Endothelial cell of umbilical vein (primary cell): ENCODE data around the gene TMPRSS12. TPM values are rescaled to one million over a fixed set of nuclear protein-coding genes. Genes with fewer than 3 reads are reported as not detected.

Experiments used
- BruUV-seq: library from RNA; stranded (reverse); fragments of 400-500 nt; replicated peaks from 2 replicates; lab custom pipeline; 2021; lab: Mats Ljungman, UMichigan
- CTCF ChIA-PET: fragments of 300-600, 350-600 bp; sonication (Branson Sonifier 250); formaldehyde crosslinking; loops from one replicate; lab custom pipeline; 2021; ENCODE audit warnings: antibody characterized with exemption, inconsistent platforms; lab: Charles Lee
- POLR2A ChIA-PET: fragments of 300-600, 350-600 bp; sonication (Branson Sonifier 250); formaldehyde crosslinking; loops from one replicate; lab custom pipeline; 2021; ENCODE audit warnings: antibody characterized with exemption, inconsistent platforms; lab: Charles Lee
- DNase-seq: peaks from one replicate; pipeline ENCODE4 v3.0.0-alpha.2; 2011; ENCODE audit warnings: low read depth, low spot score
- FAIRE-seq: peaks from 2 replicates; lab custom pipeline; 2011; peaks lifted over from hg19 to GRCh38; lab: Jason Lieb, UNC
- H2AFZ ChIP-seq: 2 replicates; pipeline ENCODE4 v1.6.0; 2012; ENCODE audit warnings: low read depth, low read length, control low read depth, inconsistent platforms
- H3K27ac ChIP-seq: 2 replicates; pipeline ENCODE4 v1.5.1; 2011; ENCODE audit warnings: low read depth, mild to moderate bottlenecking, control low read depth, low read length, moderate library complexity; ENCODE audit not compliant: insufficient read depth
- H3K27me3 ChIP-seq, 2 experiments: 2 replicates each; pipeline versions ENCODE4 v1.6.0 to v1.6.1; 2011; ENCODE audit warnings: low read length in 2 of 2, mixed read lengths in 1 of 2; ENCODE audit not compliant: control insufficient read depth in 2 of 2, insufficient read depth in 2 of 2
- H3K36me3 ChIP-seq, 2 experiments: 2 replicates in 1 of 2; 3 replicates in 1 of 2; pipeline ENCODE4 v1.5.1; 2011; ENCODE audit warnings: low read length in 2 of 2, mild to moderate bottlenecking in 1 of 2, moderate library complexity in 1 of 2; ENCODE audit not compliant: control insufficient read depth in 2 of 2, insufficient read depth in 2 of 2; ENCODE audit errors: extremely low read depth in 1 of 2
- H3K4me1 ChIP-seq: 3 replicates; pipeline ENCODE4 v1.5.1; 2011; ENCODE audit warnings: mild to moderate bottlenecking, low read length; ENCODE audit not compliant: control insufficient read depth, insufficient read depth; ENCODE audit errors: extremely low read depth
- H3K4me2 ChIP-seq: 2 replicates; pipeline ENCODE4 v1.6.1; 2011; ENCODE audit warnings: low read length, control low read depth, mixed read lengths; ENCODE audit not compliant: insufficient read depth
- H3K4me3 ChIP-seq, 3 experiments: fragments of 200-600 bp in 1 of 3; sonication (generic), shearing (Covaris generic) in 1 of 3; replicated peaks in 1 of 3; 2 replicates each; pipeline ENCODE4 v1.5.1; 2011 to 2016; ENCODE audit warnings: control low read depth in 3 of 3, low read length in 3 of 3, mild to moderate bottlenecking in 2 of 3, inconsistent platforms in 1 of 3, low read depth in 1 of 3, moderate library complexity in 1 of 3; ENCODE audit not compliant: insufficient read depth in 1 of 3
- H3K79me2 ChIP-seq: 2 replicates; pipeline ENCODE4 v1.6.0; 2012; ENCODE audit warnings: low read length, inconsistent platforms; ENCODE audit not compliant: control insufficient read depth, insufficient read depth
- H3K9ac ChIP-seq: replicated peaks from 2 replicates; pipeline ENCODE3; 2011; ENCODE audit warnings: low read length, control low read depth; ENCODE audit not compliant: insufficient read depth; ENCODE audit errors: extremely low read depth
- H3K9me1 ChIP-seq: replicated peaks from 3 replicates; pipeline ENCODE4 v1.6.0; 2011; ENCODE audit warnings: mild to moderate bottlenecking, low read length; ENCODE audit not compliant: control insufficient read depth, insufficient read depth; ENCODE audit errors: extremely low read depth
- H3K9me3 ChIP-seq: replicated peaks from 2 replicates; pipeline ENCODE4 v1.5.1; 2012; ENCODE audit warnings: low read length, inconsistent platforms; ENCODE audit not compliant: control insufficient read depth, insufficient read depth
- H4K20me1 ChIP-seq: replicated peaks from 2 replicates; pipeline ENCODE3; 2011; ENCODE audit warnings: mild to moderate bottlenecking, low read length; ENCODE audit not compliant: control insufficient read depth, insufficient read depth; ENCODE audit errors: extremely low read depth
- CTCF ChIP-seq, 2 donors: IDR thresholded peaks; 1 replicate in 1 of 2; 2 replicates in 1 of 2; pipeline ENCODE4 v1.5.1; 2011; ENCODE audit warnings: low read length in 2 of 2, mild to moderate bottlenecking in 2 of 2, moderate library complexity in 2 of 2, control low read depth in 1 of 2, inconsistent platforms in 1 of 2, low read depth in 1 of 2; ENCODE audit not compliant: insufficient read depth in 1 of 2; ENCODE audit errors: extremely low read depth in 1 of 2
- EZH2 ChIP-seq: IDR thresholded peaks from 2 replicates; pipeline ENCODE4 v1.6.1; 2012; ENCODE audit warnings: borderline replicate concordance, low read depth, mild to moderate bottlenecking, moderate library complexity, low read length, inconsistent platforms; ENCODE audit not compliant: severe bottlenecking
- FOS ChIP-seq: IDR thresholded peaks from 2 replicates; pipeline ENCODE4 v1.6.1; 2011; ENCODE audit warnings: mild to moderate bottlenecking, low read length, moderate library complexity, borderline replicate concordance; ENCODE audit not compliant: insufficient read depth
- GATA2 ChIP-seq: IDR thresholded peaks from 2 replicates; pipeline ENCODE4 v1.7.0; 2011; ENCODE audit warnings: low read depth, mild to moderate bottlenecking, moderate library complexity, mixed read lengths, low read length; ENCODE audit not compliant: insufficient read length, insufficient read depth
- JUN ChIP-seq: IDR thresholded peaks from 2 replicates; pipeline ENCODE4 v1.6.1; 2011; ENCODE audit warnings: borderline replicate concordance, low read depth; ENCODE audit not compliant: insufficient read length, insufficient read depth
- MAX ChIP-seq: IDR thresholded peaks from 2 replicates; pipeline ENCODE4 v1.6.1; 2011; ENCODE audit not compliant: insufficient read depth, insufficient read length
- MYC ChIP-seq: IDR thresholded peaks from one replicate; pipeline ENCODE4 v1.6.1; 2011; ENCODE audit warnings: mild to moderate bottlenecking, low read depth, low read length
- POLR2A ChIP-seq: IDR thresholded peaks from 2 replicates; pipeline ENCODE4 v1.6.1; 2012; ENCODE audit warnings: low read depth, mild to moderate bottlenecking, control low read depth, low read length
- POLR2AphosphoS5 ChIP-seq: IDR thresholded peaks from 2 replicates; pipeline ENCODE4 v1.6.1; 2012; ENCODE audit warnings: low read depth, mild to moderate bottlenecking, control low read depth, low read length, moderate library complexity; ENCODE audit not compliant: insufficient read depth
- dilution Hi-C: fragments of 300-500 bp; cut with MboI; formaldehyde crosslinking; loops from one replicate; pipeline ENCODE4 v1.15.0; 2019; ENCODE audit warnings: low sequenced_read_pairs; ENCODE audit not compliant: extremely low pct_ligation_motif_present
- intact Hi-C: fragments of 100-400 bp; cut with micrococcal nuclease; formaldehyde crosslinking; loops from one replicate; pipeline ENCODE4 v1.10.0; 2022
- polyA plus RNA-seq, 4 experiments: library from polyadenylated mRNA; depleted of rRNA in 3 of 4; stranded (reverse) in 3 of 4; unstranded in 1 of 4; fragments of >200 nt; gene quantifications; 2 replicates each; pipeline versions ENCODE4 v1.2.1 to v1.2.3, GENCODE V29; 2011 to 2012; ENCODE audit warnings: missing spikeins in 1 of 4
- total RNA-seq: library from RNA; stranded (reverse); gene quantifications from 2 replicates; pipeline ENCODE4 v1.2.3, GENCODE V29; 2021

TMPRSS12 gene
- total and polyA plus RNA-seq, 2 donors (not counting 3 experiments of a cell fraction or from before 2014, with no cell fraction given), result not detected

- no peak for TF ChIP-seq MYC
- TF ChIP-seq GATA2, result no peak
- TF ChIP-seq MAX, result no peak
- no peak for TF ChIP-seq FOS
- no peak for TF ChIP-seq CTCF (IDR thresholded peaks at IDR 0.05; ENCODE audit: extremely low read depth in 1 of 2, insufficient read depth in 1 of 2, low read depth in 1 of 2, low read length in 2 of 2)
- no peak for TF ChIP-seq POLR2A
- no peak for TF ChIP-seq JUN
- TF ChIP-seq EZH2, result no peak
- no peak for TF ChIP-seq POLR2AphosphoS5
- Histone ChIP-seq H3K79me2 (no peaks in the 10 kb centered on the region), H3K4me3 (no peak overlapping the region), H3K9me1 (no peaks in the 10 kb centered on the region), H3K9ac (no peak overlapping the region), H3K27ac (no peak overlapping the region), H3K36me3 (no peaks in the 10 kb centered on the region), H3K4me1 (no peaks in the 10 kb centered on the region), H3K27me3 (no peaks in the 10 kb centered on the region), H4K20me1 (no peaks in the 10 kb centered on the region), H3K9me3 (no peaks in the 10 kb centered on the region), H2AFZ (no peak overlapping the region), H3K4me2 (no peak overlapping the region)
- DNase-seq (no peak), FAIRE-seq (no peak)
- BruUV-seq, result no TSS peak
- ChIA-PET CTCF (interaction anchor here (1.0 to 1.7 kb wide), 6 partner anchors 16 to 127 kb away, joined by 3 to 4 read pairs (median 3); no protein-coding TSS in a partner anchor), POLR2A (no interaction called here)
- intact Hi-C loops, result no loop called here
- dilution Hi-C loops, result no loop called here
Measured at GRCh38 chr12:50859621-50860310, 17.0 kb downstream of the TMPRSS12 start.
